Suprapubic skin (tissue), 4 donors: ENCODE measurements around the gene ACTN3. TPM values are rescaled to one million over a fixed set of nuclear protein-coding genes. Genes with fewer than 3 reads are reported as not detected.

Experiments
- DNase-seq, 2 donors: peaks; one replicate each; pipeline ENCODE4 v3.0.0-alpha.2; 2019; ENCODE audit warnings: low spot score in 2 of 2
- H3K27ac ChIP-seq: fragments of 200-600 bp; sonication (generic); one replicate; pipeline ENCODE4 v1.5.1; 2019
- H3K27me3 ChIP-seq: fragments of 200-600 bp; sonication (generic); one replicate; pipeline ENCODE4 v1.5.1; 2019
- H3K36me3 ChIP-seq: fragments of 200-600 bp; sonication (generic); one replicate; pipeline ENCODE4 v1.5.1; 2019
- H3K4me1 ChIP-seq: fragments of 200-600 bp; sonication (generic); one replicate; pipeline ENCODE4 v1.5.1; 2019
- H3K4me3 ChIP-seq: fragments of 200-600 bp; sonication (generic); one replicate; pipeline ENCODE4 v1.5.1; 2019; ENCODE audit warnings: mild to moderate bottlenecking
- H3K9me3 ChIP-seq: fragments of 200-600 bp; sonication (generic); one replicate; pipeline ENCODE4 v1.5.1; 2019
- CTCF ChIP-seq, 2 donors: fragments of 200-600 bp in 1 of 2; fragments of 450-650 bp in 1 of 2; sonication (generic) in 1 of 2; IDR thresholded peaks; one replicate each; pipeline ENCODE4 v1.5.1; 2016 to 2019; ENCODE audit warnings: antibody characterized with exemption in 2 of 2, mild to moderate bottlenecking in 1 of 2, moderate library complexity in 1 of 2
- EP300 ChIP-seq: sonication (generic); formaldehyde crosslinking; IDR thresholded peaks from one replicate; pipeline ENCODE4 v1.6.1; 2017; ENCODE audit warnings: antibody characterized with exemption
- POLR2A ChIP-seq, 2 donors: fragments of 450-650 bp; IDR thresholded peaks; one replicate each; pipeline ENCODE4 v1.6.1; 2017; ENCODE audit warnings: antibody characterized with exemption in 2 of 2, mild to moderate bottlenecking in 2 of 2, moderate library complexity in 2 of 2
- POLR2AphosphoS5 ChIP-seq, 3 donors: sonication (generic); formaldehyde crosslinking; IDR thresholded peaks; one replicate each; pipeline ENCODE4 v1.6.1; 2017; ENCODE audit warnings: antibody characterized with exemption in 3 of 3
- WGBS: methylation state at CpG from one replicate; pipeline ENCODE4 v1.1.5; 2018; 5-methylcytosine and 5-hydroxymethylcytosine counted together
- total RNA-seq, 4 donors: library from RNA; depleted of rRNA; stranded (reverse); fragments of >200 nt; gene quantifications; one replicate each; pipeline ENCODE4 v1.1.0, GENCODE V29; 2016

Gene ACTN3
- total RNA-seq, 4 donors from 2014 or later, result not detected

- TF ChIP-seq CTCF (IDR thresholded peaks at IDR 0.05) (no peak), POLR2A (IDR thresholded peaks at IDR 0.05) (no peak), EP300 (no peak), POLR2AphosphoS5 (IDR thresholded peaks at IDR 0.05) (no peak)
- no peaks in the 10 kb centered on the region for H3K27me3 ChIP-seq
- H3K9me3 ChIP-seq, result no peaks in the 10 kb centered on the region
- H3K4me3 ChIP-seq, result no peak overlapping the region
- DNase-seq, result no peak
- H3K4me1 ChIP-seq, result peaks cover 21% of the 10 kb centered on the region
- 92% methylated on average over 14 of the region's 14 CpGs for WGBS
- peaks cover 29% of the 10 kb centered on the region for H3K36me3 ChIP-seq
- H3K27ac ChIP-seq, result no peak overlapping the region
Measured at GRCh38 chr11:66564538-66564937, 17.8 kb downstream of the ACTN3 start.

GRCh38 chr11:66564984-66565383, 18.3 kb downstream of the ACTN3 start:
- no peaks in the 10 kb centered on the region for H3K9me3 ChIP-seq
- no peak overlapping the region for H3K4me3 ChIP-seq
- TF ChIP-seq POLR2AphosphoS5 (IDR thresholded peaks at IDR 0.05) (no peak), POLR2A (IDR thresholded peaks at IDR 0.05) (no peak), EP300 (no peak), CTCF (IDR thresholded peaks at IDR 0.05) (no peak)
- DNase-seq, result no peak
- H3K27me3 ChIP-seq, result no peaks in the 10 kb centered on the region
- H3K4me1 ChIP-seq, result peaks cover 20% of the 10 kb centered on the region
- WGBS, result 85% methylated on average over 5 of the region's 5 CpGs
- no peak overlapping the region for H3K27ac ChIP-seq
- peaks cover 29% of the 10 kb centered on the region for H3K36me3 ChIP-seq

- Histone ChIP-seq H3K27me3 (no peaks in the 10 kb centered on the region), H3K4me1 (peaks cover 20% of the 10 kb centered on the region), H3K27ac (no peak overlapping the region), H3K9me3 (no peaks in the 10 kb centered on the region), H3K4me3 (no peak overlapping the region), H3K36me3 (peaks cover 29% of the 10 kb centered on the region)
- TF ChIP-seq EP300 (no peak), POLR2A (IDR thresholded peaks at IDR 0.05) (no peak)
- WGBS, result 90% methylated on average over 2 of the region's 8 CpGs
- no peak for DNase-seq
Measured at GRCh38 chr11:66566221-66566620, 19.5 kb downstream of the ACTN3 start.

- H3K4me1 ChIP-seq, result peaks cover 20% of the 10 kb centered on the region
- WGBS, result 52% methylated on average over 4 of the region's 15 CpGs
- peaks cover 29% of the 10 kb centered on the region for H3K36me3 ChIP-seq
- no peak for DNase-seq
- H3K27ac ChIP-seq, result peak overlapping the region; percentile 26
- no peaks in the 10 kb centered on the region for H3K27me3 ChIP-seq
- peak overlapping the region; percentile 85 for H3K4me3 ChIP-seq
- TF ChIP-seq POLR2A (IDR thresholded peaks at IDR 0.05) (no peak), POLR2AphosphoS5 (IDR thresholded peaks at IDR 0.05) (no peak)
- no peaks in the 10 kb centered on the region for H3K9me3 ChIP-seq
Measured at GRCh38 chr11:66567787-66568123, 21.1 kb downstream of the ACTN3 start.

- Histone ChIP-seq H3K27me3 (no peaks in the 10 kb centered on the region), H3K36me3 (peaks cover 29% of the 10 kb centered on the region), H3K9me3 (no peaks in the 10 kb centered on the region), H3K4me3 (peak within 1 kb of the TSS; percentile 85), H3K4me1 (peaks cover 20% of the 10 kb centered on the region), H3K27ac (peak within 1 kb of the TSS; percentile 26)
- peak; percentile 91 to 94 for DNase-seq
- TF ChIP-seq EP300, result no peak
- no peak for TF ChIP-seq POLR2A (IDR thresholded peaks at IDR 0.05)
- no peak for TF ChIP-seq CTCF (IDR thresholded peaks at IDR 0.05)
- no peak for TF ChIP-seq POLR2AphosphoS5 (IDR thresholded peaks at IDR 0.05)
- WGBS, result 1% methylated on average over 36 of the region's 77 CpGs
Measured at GRCh38 chr11:66568124-66568916, 21.6 kb downstream of the ACTN3 start, which contains the start of gene CTSF. CTSF (minus strand) TSS chr11:66568606; CDS start chr11:66568486, 120 bp downstream.

GRCh38 chr11:66569076-66569475, 22.4 kb downstream of the ACTN3 start:
- TF ChIP-seq POLR2A (IDR thresholded peaks at IDR 0.05) (no peak), CTCF (IDR thresholded peaks at IDR 0.05) (no peak), POLR2AphosphoS5 (IDR thresholded peaks at IDR 0.05) (no peak), EP300 (no peak)
- no peak overlapping the region for H3K4me3 ChIP-seq

More at GRCh38 chr11:66569076-66569475, 22.4 kb downstream of the ACTN3 start:
- H3K36me3 ChIP-seq, result peaks cover 22% of the 10 kb centered on the region
- DNase-seq, result no peak
- H3K27me3 ChIP-seq, result no peaks in the 10 kb centered on the region
- no peak overlapping the region for H3K27ac ChIP-seq
- H3K4me1 ChIP-seq, result peaks cover 20% of the 10 kb centered on the region
- 82% methylated on average over 7 of the region's 7 CpGs for WGBS
- no peaks in the 10 kb centered on the region for H3K9me3 ChIP-seq
